Astrocyte (in vitro differentiated cells and primary cell): ENCODE results near the gene DMRT2. TPM values are rescaled to one million over a fixed set of nuclear protein-coding genes. Genes with fewer than 3 reads are reported as not detected.
A peak's percentile ranks its signal among the peaks of the same experiment; 100 is the strongest.

Experiments
- DNase-seq: peaks from one replicate; pipeline ENCODE4 v3.0.0-alpha.2; 2010; ENCODE audit warnings: low read depth
- FAIRE-seq: peaks from 2 replicates; lab custom pipeline; 2011; peaks lifted over from hg19 to GRCh38; lab: Jason Lieb, UNC
- H2AFZ ChIP-seq: 2 replicates; pipeline ENCODE4 v1.6.0; 2012; ENCODE audit warnings: low read depth, low read length, inconsistent platforms
- H3K27ac ChIP-seq: 2 replicates; pipeline ENCODE4 v1.5.1; 2011; ENCODE audit warnings: low read depth, low read length, inconsistent platforms
- H3K27me3 ChIP-seq: 2 replicates; pipeline ENCODE4 v1.6.0; 2011; ENCODE audit warnings: low read length, inconsistent platforms; ENCODE audit not compliant: insufficient read depth
- H3K36me3 ChIP-seq: 2 replicates; pipeline ENCODE4 v1.5.1; 2011; ENCODE audit warnings: low read length, inconsistent platforms; ENCODE audit not compliant: insufficient read depth
- H3K4me1 ChIP-seq: 2 replicates; pipeline ENCODE4 v1.5.1; 2011; ENCODE audit warnings: low read length, inconsistent platforms; ENCODE audit not compliant: insufficient read depth
- H3K4me2 ChIP-seq: 2 replicates; pipeline ENCODE4 v1.6.0; 2012; ENCODE audit warnings: low read length, inconsistent platforms
- H3K4me3 ChIP-seq: 2 replicates; pipeline ENCODE4 v1.5.1; 2011; ENCODE audit warnings: low read depth, mild to moderate bottlenecking, low read length, inconsistent platforms; ENCODE audit not compliant: insufficient read depth
- H3K79me2 ChIP-seq: 2 replicates; pipeline ENCODE4 v1.6.0; 2012; ENCODE audit warnings: mild to moderate bottlenecking, low read length, inconsistent platforms; ENCODE audit not compliant: insufficient read depth
- H3K9ac ChIP-seq: 2 replicates; pipeline ENCODE4 v1.6.0; 2012; ENCODE audit warnings: mild to moderate bottlenecking, low read length, inconsistent platforms
- H3K9me3 ChIP-seq: 2 replicates; pipeline ENCODE4 v1.5.1; 2012; ENCODE audit warnings: low read depth, mild to moderate bottlenecking, low read length, inconsistent platforms; ENCODE audit not compliant: insufficient read depth
- H4K20me1 ChIP-seq: 2 replicates; pipeline ENCODE4 v1.6.0; 2012; ENCODE audit warnings: low read length, inconsistent platforms; ENCODE audit not compliant: insufficient read depth
- H3K27ac Mint-ChIP-seq: one replicate; pipeline ENCODE4 v1.8.0; 2021; ENCODE audit warnings: mild to moderate bottlenecking, mixed read lengths; ENCODE audit not compliant: unreplicated experiment
- H3K27me3 Mint-ChIP-seq: one replicate; pipeline ENCODE4 v1.8.0; 2021; ENCODE audit warnings: low read depth, mixed read lengths; ENCODE audit not compliant: unreplicated experiment
- H3K36me3 Mint-ChIP-seq: one replicate; pipeline ENCODE4 v1.8.0; 2021; ENCODE audit warnings: low read depth, mixed read lengths; ENCODE audit not compliant: unreplicated experiment
- H3K4me1 Mint-ChIP-seq: one replicate; pipeline ENCODE4 v1.8.0; 2021; ENCODE audit warnings: low read depth, mixed read lengths; ENCODE audit not compliant: unreplicated experiment
- H3K4me3 Mint-ChIP-seq: one replicate; pipeline ENCODE4 v1.8.0; 2021; ENCODE audit warnings: mild to moderate bottlenecking, moderate library complexity, mixed read lengths; ENCODE audit not compliant: unreplicated experiment
- H3K9me3 Mint-ChIP-seq: one replicate; pipeline ENCODE4 v1.8.0; 2021; ENCODE audit warnings: mild to moderate bottlenecking, mixed read lengths; ENCODE audit not compliant: unreplicated experiment
- EZH2 ChIP-seq: IDR thresholded peaks from 2 replicates; pipeline ENCODE4 v1.6.1; 2012; ENCODE audit warnings: mild to moderate bottlenecking, low read length, inconsistent platforms; ENCODE audit not compliant: insufficient read depth
- total RNA-seq: library from RNA; stranded (reverse); gene quantifications from 2 replicates; pipeline ENCODE4 v1.2.1, GENCODE V29; 2021
- TF ChIP-seq, protein P1 (sequence below): IDR thresholded peaks from 2 replicates; pipeline ENCODE4 v1.5.1; 2011; ENCODE audit warnings: low read depth, mild to moderate bottlenecking, inconsistent platforms, low read length, moderate library complexity; ENCODE audit not compliant: insufficient read depth

Gene DMRT2
- total RNA-seq, 1 donor from 2014 or later = 0.18 TPM

- Mint-ChIP-seq H3K4me3 (no peak overlapping the region), H3K9me3 (no peaks in the 10 kb centered on the region), H3K4me1 (no peaks in the 10 kb centered on the region), H3K27ac (peak overlapping the region; percentile 1), H3K27me3 (peaks cover 12% of the 10 kb centered on the region), H3K36me3 (no peaks in the 10 kb centered on the region)
- Histone ChIP-seq H4K20me1 (no peaks in the 10 kb centered on the region), H3K4me1 (no peaks in the 10 kb centered on the region), H3K79me2 (no peaks in the 10 kb centered on the region), H3K4me2 (no peak overlapping the region), H3K27me3 (peaks cover 3% of the 10 kb centered on the region), H3K36me3 (no peaks in the 10 kb centered on the region), H3K4me3 (no peak overlapping the region), H2AFZ (peak overlapping the region; percentile 30), H3K9me3 (no peaks in the 10 kb centered on the region), H3K27ac (no peak overlapping the region), H3K9ac (no peak overlapping the region)
- peak; percentile 25 for DNase-seq
- no peak for FAIRE-seq
- no peak for TF ChIP-seq EZH2
- TF ChIP-seq, protein P1, sequence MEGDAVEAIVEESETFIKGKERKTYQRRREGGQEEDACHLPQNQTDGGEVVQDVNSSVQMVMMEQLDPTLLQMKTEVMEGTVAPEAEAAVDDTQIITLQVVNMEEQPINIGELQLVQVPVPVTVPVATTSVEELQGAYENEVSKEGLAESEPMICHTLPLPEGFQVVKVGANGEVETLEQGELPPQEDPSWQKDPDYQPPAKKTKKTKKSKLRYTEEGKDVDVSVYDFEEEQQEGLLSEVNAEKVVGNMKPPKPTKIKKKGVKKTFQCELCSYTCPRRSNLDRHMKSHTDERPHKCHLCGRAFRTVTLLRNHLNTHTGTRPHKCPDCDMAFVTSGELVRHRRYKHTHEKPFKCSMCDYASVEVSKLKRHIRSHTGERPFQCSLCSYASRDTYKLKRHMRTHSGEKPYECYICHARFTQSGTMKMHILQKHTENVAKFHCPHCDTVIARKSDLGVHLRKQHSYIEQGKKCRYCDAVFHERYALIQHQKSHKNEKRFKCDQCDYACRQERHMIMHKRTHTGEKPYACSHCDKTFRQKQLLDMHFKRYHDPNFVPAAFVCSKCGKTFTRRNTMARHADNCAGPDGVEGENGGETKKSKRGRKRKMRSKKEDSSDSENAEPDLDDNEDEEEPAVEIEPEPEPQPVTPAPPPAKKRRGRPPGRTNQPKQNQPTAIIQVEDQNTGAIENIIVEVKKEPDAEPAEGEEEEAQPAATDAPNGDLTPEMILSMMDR = peak; percentile 96
These were observed 41.0 kb upstream of the DMRT2 start for GRCh38 chr9:1009101-1009707.

DNA sequence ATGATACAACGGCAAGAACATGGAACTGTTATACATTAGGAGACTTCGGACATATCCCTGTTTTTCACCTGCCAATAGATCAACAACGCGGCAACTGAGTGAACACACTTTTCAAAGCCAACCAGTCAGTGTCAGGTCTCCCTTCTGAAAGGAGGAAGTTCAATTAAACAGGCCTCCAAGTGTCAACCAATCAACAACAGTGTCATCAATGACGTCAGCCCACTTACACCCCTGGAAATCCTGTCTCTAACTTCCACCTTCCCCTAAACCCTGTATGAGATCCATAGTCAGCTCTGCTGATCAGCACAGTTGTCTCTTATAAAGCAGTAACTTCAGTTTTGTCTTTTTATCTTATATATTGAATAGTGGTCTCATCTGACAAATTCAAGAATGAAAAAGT, 37.1 kb upstream of the DMRT2 start:
- Mint-ChIP-seq H3K9me3 (no peaks in the 10 kb centered on the region), H3K27ac (no peak overlapping the region)
- TF ChIP-seq EZH2 = no peak
- TF ChIP-seq, protein P1 = no peak

GRCh38 chr9:1014225-1014624, 35.9 kb upstream of the DMRT2 start:
- Histone ChIP-seq H3K9me3 (no peaks in the 10 kb centered on the region), H3K27ac (no peak overlapping the region), H3K4me2 (no peak overlapping the region), H3K27me3 (no peaks in the 10 kb centered on the region), H3K36me3 (no peaks in the 10 kb centered on the region), H2AFZ (no peak overlapping the region), H3K4me3 (no peak overlapping the region), H3K79me2 (no peaks in the 10 kb centered on the region), H3K9ac (no peak overlapping the region), H3K4me1 (no peaks in the 10 kb centered on the region), H4K20me1 (no peaks in the 10 kb centered on the region)
- Mint-ChIP-seq H3K4me1 (no peaks in the 10 kb centered on the region), H3K36me3 (no peaks in the 10 kb centered on the region), H3K4me3 (no peak overlapping the region), H3K9me3 (no peaks in the 10 kb centered on the region), H3K27ac (no peak overlapping the region), H3K27me3 (peaks cover 20% of the 10 kb centered on the region)
- no peak for FAIRE-seq
- TF ChIP-seq EZH2 = no peak
- TF ChIP-seq, protein P1 = no peak
- DNase-seq = no peak

More for the DNA sequence above, 37.1 kb upstream of the DMRT2 start:
- H3K4me1 Mint-ChIP-seq = no peaks in the 10 kb centered on the region
- Histone ChIP-seq H3K9ac (no peak overlapping the region), H3K27me3 (no peaks in the 10 kb centered on the region), H3K36me3 (no peaks in the 10 kb centered on the region), H2AFZ (no peak overlapping the region), H3K4me3 (no peak overlapping the region), H3K4me1 (no peaks in the 10 kb centered on the region), H3K9me3 (no peaks in the 10 kb centered on the region), H3K4me2 (no peak overlapping the region), H3K79me2 (no peaks in the 10 kb centered on the region), H4K20me1 (no peaks in the 10 kb centered on the region), H3K27ac (no peak overlapping the region)
- FAIRE-seq (no peak), DNase-seq (no peak)
- no peaks in the 10 kb centered on the region for H3K36me3 Mint-ChIP-seq
- peaks cover 15% of the 10 kb centered on the region for H3K27me3 Mint-ChIP-seq
- no peak overlapping the region for H3K4me3 Mint-ChIP-seq
